Caco-2 (cell line): Measurements from ENCODE around the gene ERC2. TPM values are rescaled to one million over a fixed set of nuclear protein-coding genes. Genes with fewer than 3 reads are reported as not detected.

Experiments used
- BruUV-seq: library from RNA; stranded (reverse); fragments of 400-500 nt; replicated peaks from 2 replicates; lab custom pipeline; 2021; lab: Mats Ljungman, UMichigan
- CTCF ChIA-PET: fragments of 300-600 bp; sonication (Branson Sonifier 250); formaldehyde crosslinking; loops from one replicate; lab custom pipeline; 2022; ENCODE audit warnings: antibody characterized with exemption; lab: Charles Lee
- POLR2A ChIA-PET: fragments of 300-600 bp; sonication (Branson Sonifier 250); formaldehyde crosslinking; loops from one replicate; lab custom pipeline; 2022; ENCODE audit warnings: antibody characterized with exemption; lab: Charles Lee
- DNase-seq, 2 experiments: peaks; one replicate each; pipeline versions ENCODE4 v3.0.0 to v3.0.0-alpha.2; 2020 to 2022
- H3K27me3 ChIP-seq: replicated peaks from 2 replicates; pipeline ENCODE4 v1.6.0; 2011; ENCODE audit warnings: low read length; ENCODE audit not compliant: control insufficient read depth, insufficient read depth
- H3K36me3 ChIP-seq: 2 replicates; pipeline ENCODE4 v1.5.1; 2011; ENCODE audit warnings: low read length; ENCODE audit not compliant: control insufficient read depth, insufficient read depth
- H3K4me1 ChIP-seq: fragments of 250-450 bp; sonication (Bioruptor Pico); 2 replicates; pipeline ENCODE4 v1.5.1; 2020; ENCODE audit warnings: mild to moderate bottlenecking
- H3K4me3 ChIP-seq: 2 replicates; pipeline ENCODE4 v1.5.1; 2011; ENCODE audit warnings: low read depth, mild to moderate bottlenecking, control low read depth, low read length
- H3K9me3 ChIP-seq: fragments of 250-450 bp; sonication (Bioruptor Pico); 2 replicates; pipeline ENCODE4 v1.5.1; 2020; ENCODE audit warnings: mild to moderate bottlenecking, moderate library complexity
- H3K27ac Mint-ChIP-seq: one replicate; pipeline ENCODE4 v1.8.0; 2022; ENCODE audit warnings: mixed read lengths; ENCODE audit not compliant: unreplicated experiment
- H3K27me3 Mint-ChIP-seq: one replicate; pipeline ENCODE4 v1.8.0; 2022; ENCODE audit warnings: mixed read lengths; ENCODE audit not compliant: insufficient read depth, unreplicated experiment
- H3K36me3 Mint-ChIP-seq: one replicate; pipeline ENCODE4 v1.8.0; 2022; ENCODE audit warnings: mild to moderate bottlenecking, mixed read lengths; ENCODE audit not compliant: insufficient read depth, unreplicated experiment
- H3K4me1 Mint-ChIP-seq: one replicate; pipeline ENCODE4 v1.8.0; 2022; ENCODE audit warnings: low read depth, mixed read lengths; ENCODE audit not compliant: unreplicated experiment
- H3K4me3 Mint-ChIP-seq: one replicate; pipeline ENCODE4 v1.8.0; 2022; ENCODE audit warnings: mild to moderate bottlenecking, moderate library complexity, mixed read lengths; ENCODE audit not compliant: unreplicated experiment
- H3K9me3 Mint-ChIP-seq: one replicate; pipeline ENCODE4 v1.8.0; 2022; ENCODE audit warnings: mixed read lengths; ENCODE audit not compliant: unreplicated experiment
- CTCF ChIP-seq, 2 experiments: fragments of 200-600 bp in 1 of 2; IDR thresholded peaks; 1 replicate in 1 of 2; 2 replicates in 1 of 2; pipeline versions ENCODE4 v1.5.1 to v1.8.0; 2011 to 2022; ENCODE audit warnings: antibody characterized with exemption in 1 of 2, control low read depth in 1 of 2, inconsistent platforms in 1 of 2, low read depth in 1 of 2, low read length in 1 of 2, mild to moderate bottlenecking in 1 of 2, moderate library complexity in 1 of 2; ENCODE audit not compliant: insufficient read depth in 1 of 2, severe bottlenecking in 1 of 2, unreplicated experiment in 1 of 2
- intact Hi-C: fragments of 100-400 bp; cut with micrococcal nuclease; formaldehyde crosslinking; loops from one replicate; pipeline ENCODE4 v1.10.0; 2022; ENCODE audit not compliant: unreplicated experiment
- total RNA-seq: library from RNA; stranded (reverse); gene quantifications from 2 replicates; pipeline ENCODE4 v1.2.3, GENCODE V29; 2022

Gene ERC2
- total RNA-seq, 1 experiment from 2014 or later: 0.54 TPM

- Histone ChIP-seq H3K36me3 (no peaks in the 10 kb centered on the region), H3K9me3 (no peaks in the 10 kb centered on the region), H3K4me3 (no peak overlapping the region), H3K27me3 (0 out of 2 replicates have a peak, but pooled peaks cover 1% of the 10 kb centered on the region), H3K4me1 (no peaks in the 10 kb centered on the region)
- intact Hi-C loops: no loop called here
- Mint-ChIP-seq H3K27me3 (peaks cover 4% of the 10 kb centered on the region), H3K36me3 (no peaks in the 10 kb centered on the region), H3K9me3 (no peaks in the 10 kb centered on the region), H3K27ac (no peak overlapping the region), H3K4me1 (no peaks in the 10 kb centered on the region), H3K4me3 (no peak overlapping the region)
- no TSS peak for BruUV-seq
- POLR2A ChIA-PET: no interaction called here
- CTCF ChIA-PET: no interaction called here
- TF ChIP-seq CTCF (IDR thresholded peaks at IDR 0.05; ENCODE audit: insufficient read depth in 1 of 2, low read depth in 1 of 2, low read length in 1 of 2, severe bottlenecking in 1 of 2, unreplicated experiment in 1 of 2): no peak
- no peak for DNase-seq
Measured at GRCh38 chr3:55719006-55719405, 749.3 kb downstream of the ERC2 start.

- no peaks in the 10 kb centered on the region for H3K4me1 ChIP-seq
- 0 out of 2 replicates have a peak, but pooled peaks cover 1% of the 10 kb centered on the region for H3K27me3 ChIP-seq
- BruUV-seq: no TSS peak
- H3K9me3 ChIP-seq: no peaks in the 10 kb centered on the region
- H3K4me1 Mint-ChIP-seq: no peaks in the 10 kb centered on the region
- TF ChIP-seq CTCF (IDR thresholded peaks at IDR 0.05; ENCODE audit: insufficient read depth in 1 of 2, low read depth in 1 of 2, low read length in 1 of 2, severe bottlenecking in 1 of 2, unreplicated experiment in 1 of 2): no peak
- no peaks in the 10 kb centered on the region for H3K9me3 Mint-ChIP-seq
- no peak for DNase-seq
- ChIA-PET CTCF (no interaction called here), POLR2A (no interaction called here)
- H3K27me3 Mint-ChIP-seq: peaks cover under 1% of the 10 kb centered on the region
- no peaks in the 10 kb centered on the region for H3K36me3 Mint-ChIP-seq
- H3K27ac Mint-ChIP-seq: no peak overlapping the region
- H3K36me3 ChIP-seq: no peaks in the 10 kb centered on the region
- H3K4me3 ChIP-seq: no peak overlapping the region
- intact Hi-C loops: no loop called here
- H3K4me3 Mint-ChIP-seq: no peak overlapping the region
Measured at GRCh38 chr3:55718521-55718921, 749.7 kb downstream of the ERC2 start.

DNA sequence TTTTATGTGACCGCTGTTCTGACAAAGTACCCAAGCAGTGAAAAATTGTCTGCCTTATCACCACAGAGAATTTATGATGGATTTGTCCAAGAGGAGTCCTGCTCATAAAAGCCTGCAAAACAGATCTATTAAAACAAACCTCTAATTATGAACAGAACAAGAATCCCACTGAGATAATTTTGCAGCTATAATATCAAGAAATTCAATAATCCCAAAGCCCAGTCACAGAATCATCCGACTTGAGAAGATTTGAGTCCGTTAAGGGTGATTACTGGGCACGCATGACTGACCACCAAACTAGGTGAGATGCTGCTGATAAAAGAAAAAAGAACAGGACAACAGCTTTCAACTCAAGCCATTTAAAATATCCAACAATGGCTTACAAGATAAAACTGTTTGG is 750.2 kb downstream of the ERC2 start:
- Histone ChIP-seq H3K36me3 (no peaks in the 10 kb centered on the region), H3K27me3 (0 out of 2 replicates have a peak, but pooled peaks cover 1% of the 10 kb centered on the region), H3K9me3 (no peaks in the 10 kb centered on the region), H3K4me3 (no peak overlapping the region), H3K4me1 (no peaks in the 10 kb centered on the region)
- ChIA-PET CTCF (no interaction called here), POLR2A (no interaction called here)
- Mint-ChIP-seq H3K9me3 (no peaks in the 10 kb centered on the region), H3K36me3 (no peaks in the 10 kb centered on the region), H3K4me1 (no peaks in the 10 kb centered on the region), H3K27ac (no peak overlapping the region), H3K4me3 (no peak overlapping the region), H3K27me3 (no peaks in the 10 kb centered on the region)
- TF ChIP-seq CTCF (IDR thresholded peaks at IDR 0.05; ENCODE audit: insufficient read depth in 1 of 2, low read depth in 1 of 2, low read length in 1 of 2, severe bottlenecking in 1 of 2, unreplicated experiment in 1 of 2): no peak
- intact Hi-C loops: no loop called here
- no peak for DNase-seq
- no TSS peak for BruUV-seq
